Frontal cortex (tissue), 4 donors: Measurements from ENCODE around the gene DUSP16. TPM values are rescaled to one million over a fixed set of nuclear protein-coding genes. Genes with fewer than 3 reads are reported as not detected.
"Not testable (repeated sequence)": the region's sequence is repeated elsewhere in the genome, so short reads cannot be mapped to it uniquely, and the experiment has no call there.

Experiments
- DNase-seq, 2 donors: peaks; one replicate each; pipeline ENCODE4 v3.0.0; 2012; ENCODE audit warnings: low spot score in 2 of 2
- FAIRE-seq: peaks from 2 replicates; lab custom pipeline; 2012; peaks lifted over from hg19 to GRCh38; lab: Jason Lieb, UNC
- total RNA-seq: library from RNA; depleted of rRNA; stranded (reverse); fragments of >200 nt; gene quantifications from one replicate; pipeline ENCODE4 v1.2.3, GENCODE V29; 2014
- donor health status: control.
- donor health status: control.
- donor health status: control.

DUSP16 gene
- total RNA-seq, 1 donor from 2014 or later, result 9.8 TPM

DNA sequence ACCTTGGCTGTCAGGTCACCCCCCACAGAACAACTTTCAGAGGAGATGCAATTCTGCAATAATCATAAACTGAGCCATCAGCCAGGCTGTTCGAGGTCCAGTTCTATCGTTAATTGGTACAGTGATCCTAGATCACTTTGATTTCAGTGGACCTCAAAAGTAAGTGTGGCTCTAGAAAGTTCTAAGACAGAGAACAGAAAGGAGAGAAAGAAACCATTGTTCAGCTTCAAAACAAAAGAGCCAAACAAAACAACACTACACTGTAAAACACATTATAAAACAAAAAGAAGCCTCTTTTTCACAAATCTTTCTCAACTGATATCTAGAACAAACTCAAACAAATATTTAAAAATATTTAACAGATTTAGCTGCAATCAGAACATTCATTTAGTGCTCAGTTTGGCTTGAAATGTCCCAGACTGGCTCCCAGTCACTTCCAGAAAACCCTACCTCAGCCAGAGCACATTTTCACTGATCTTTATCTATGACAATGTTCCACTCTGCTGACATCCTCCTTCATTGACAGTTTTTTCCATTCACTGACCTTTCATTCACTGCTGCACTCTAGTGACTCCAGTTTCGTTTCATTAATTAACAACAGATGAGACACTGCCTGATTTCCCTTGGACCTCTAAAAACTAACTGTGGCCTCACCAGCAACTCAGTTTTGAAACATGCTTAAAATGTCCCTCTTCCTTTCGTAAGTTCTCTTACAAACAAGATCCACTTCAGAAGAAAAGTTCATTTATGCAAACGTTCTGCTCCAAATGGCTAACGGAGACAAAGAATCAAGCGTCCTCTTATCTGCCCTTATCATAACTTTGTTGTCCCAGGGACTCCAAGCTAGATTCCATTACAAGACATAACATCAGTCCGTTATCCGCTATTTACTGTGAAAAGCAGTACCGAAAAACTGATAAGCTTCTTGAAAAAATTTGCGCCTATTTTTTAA lies 56.8 kb downstream of the DUSP16 start:
- DNase-seq (peak in 1 of 2 donors; percentile 18), FAIRE-seq (peak; percentile 60)

GRCh38 chr12:12503384-12504078 lies 59.1 kb downstream of the DUSP16 start:
- FAIRE-seq, result no peak
- no peak for DNase-seq

DNA sequence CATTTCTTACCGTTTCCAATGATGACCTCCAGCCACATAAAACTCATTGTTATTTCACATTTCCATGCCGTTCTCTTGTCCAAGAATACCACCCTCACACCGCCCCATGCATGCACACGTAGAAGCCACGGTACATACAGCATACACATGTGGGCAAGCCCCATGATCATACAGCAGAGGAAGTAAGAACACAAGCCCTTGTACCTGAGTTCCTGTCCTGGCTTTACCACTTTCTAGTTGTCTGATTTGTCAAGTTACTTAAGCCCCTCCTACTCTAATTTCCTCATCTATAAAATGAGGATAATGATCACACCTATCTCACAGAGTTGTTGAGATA lies 59.9 kb downstream of the DUSP16 start:
- DNase-seq, result no peak
- FAIRE-seq, result no peak

DNA sequence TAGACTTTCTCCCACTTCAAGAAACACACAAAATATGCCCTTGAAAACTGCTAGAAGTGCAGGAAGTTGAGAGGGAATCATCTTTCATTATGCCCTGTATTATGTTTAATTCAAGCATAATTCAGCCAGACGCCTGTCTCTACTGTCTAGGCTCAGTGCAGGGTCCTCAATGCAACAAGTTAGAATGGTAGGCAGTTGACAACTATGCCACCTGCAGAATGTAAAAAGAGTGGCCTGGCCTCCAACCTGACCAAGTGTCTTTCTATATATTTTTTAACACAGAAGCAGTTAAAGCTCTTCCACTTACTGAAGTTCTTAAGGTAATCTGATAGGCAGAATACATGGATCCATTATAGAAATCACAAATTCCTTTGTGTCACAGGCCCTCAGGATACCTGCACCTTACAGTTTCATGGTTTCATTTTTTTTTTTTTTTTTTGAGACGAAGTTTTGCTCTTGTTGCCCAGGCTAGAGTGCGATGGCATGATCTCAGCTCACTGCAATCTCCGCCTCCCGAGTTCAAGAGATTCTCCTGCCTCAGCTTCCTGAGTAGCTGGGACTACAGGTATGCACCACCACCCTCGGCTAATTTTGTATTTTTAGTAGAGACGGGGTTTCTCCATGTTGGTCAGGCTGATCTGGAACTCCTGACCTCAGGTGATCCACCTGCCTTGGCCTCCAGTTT lies 60.4 kb downstream of the DUSP16 start:
- not testable (repeated sequence) for FAIRE-seq, DNase-seq

GRCh38 chr12:12501121-12501520 lies 61.5 kb downstream of the DUSP16 start:
- no peak for FAIRE-seq
- no peak for DNase-seq

GRCh38 chr12:12499909-12500604 lies 62.6 kb downstream of the DUSP16 start:
- DNase-seq (no peak), FAIRE-seq (no peak)

DNA sequence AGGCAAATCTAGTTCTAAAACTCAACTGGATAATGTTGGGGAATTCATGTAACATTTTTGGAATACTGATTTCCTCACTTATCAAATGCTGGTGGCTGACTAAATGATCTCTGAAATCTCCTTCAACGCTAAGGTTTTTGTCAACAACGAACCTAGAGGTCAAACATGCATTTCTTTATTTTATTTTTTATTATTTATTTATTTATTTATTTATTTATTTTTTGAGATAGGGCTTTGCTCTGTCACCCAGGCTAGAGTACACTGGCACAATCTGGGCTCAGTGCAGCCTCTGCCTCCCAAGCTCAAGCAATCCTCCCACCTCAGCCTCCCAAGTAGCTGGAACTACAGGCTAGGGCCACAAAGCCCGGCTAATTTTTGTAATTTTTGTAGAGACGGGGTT lies 64.5 kb downstream of the DUSP16 start:
- DNase-seq (no peak), FAIRE-seq (no peak)

DNA sequence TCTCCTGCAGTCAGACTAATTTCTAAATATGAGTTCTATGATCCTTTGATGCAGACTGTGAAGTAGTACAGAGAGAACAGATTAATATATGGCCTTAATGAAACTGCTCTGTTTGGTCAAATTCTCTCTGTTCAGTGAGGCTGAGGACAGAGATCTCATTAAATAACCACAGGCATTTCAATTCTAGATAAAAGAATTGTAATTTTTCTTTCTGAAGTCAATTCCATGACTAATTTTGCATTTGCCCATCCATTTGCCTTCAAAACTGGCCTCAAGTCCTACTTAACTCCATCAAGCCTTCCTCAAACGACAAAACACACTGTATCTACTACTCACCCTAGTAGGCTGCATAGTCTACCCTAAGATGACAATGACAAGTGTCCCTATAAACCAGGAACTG lies 67.1 kb downstream of the DUSP16 start:
- no peak for FAIRE-seq
- DNase-seq, result no peak

DNA sequence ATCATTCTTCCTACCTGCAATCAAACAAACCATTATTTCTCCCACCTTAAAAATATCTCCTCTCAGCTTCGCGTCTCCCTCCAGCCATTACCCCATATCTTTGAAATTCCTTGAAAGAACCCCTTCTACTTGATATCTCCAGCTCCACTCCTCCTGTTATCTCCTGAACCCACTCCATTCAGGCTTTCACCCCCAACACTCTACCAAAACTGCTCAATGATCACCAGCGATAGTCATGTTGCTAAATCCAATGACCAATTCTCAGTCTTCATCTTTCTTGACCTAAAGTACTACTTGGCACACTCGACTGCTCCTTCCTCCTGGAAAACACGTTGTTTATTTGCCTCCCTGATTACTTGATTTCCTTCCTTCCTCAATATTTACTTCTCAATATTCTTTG lies 70.1 kb downstream of the DUSP16 start:
- FAIRE-seq, result no peak
- DNase-seq, result no peak

GRCh38 chr12:12491606-12492005 lies 71.1 kb downstream of the DUSP16 start:
- DNase-seq, result no peak
- no peak for FAIRE-seq

- FAIRE-seq, result no peak
- DNase-seq, result no peak
Measured at GRCh38 chr12:12488823-12489550, 73.7 kb downstream of the DUSP16 start.

- FAIRE-seq, result no peak
Measured at GRCh38 chr12:12488296-12488695, 74.4 kb downstream of the DUSP16 start.

DNA sequence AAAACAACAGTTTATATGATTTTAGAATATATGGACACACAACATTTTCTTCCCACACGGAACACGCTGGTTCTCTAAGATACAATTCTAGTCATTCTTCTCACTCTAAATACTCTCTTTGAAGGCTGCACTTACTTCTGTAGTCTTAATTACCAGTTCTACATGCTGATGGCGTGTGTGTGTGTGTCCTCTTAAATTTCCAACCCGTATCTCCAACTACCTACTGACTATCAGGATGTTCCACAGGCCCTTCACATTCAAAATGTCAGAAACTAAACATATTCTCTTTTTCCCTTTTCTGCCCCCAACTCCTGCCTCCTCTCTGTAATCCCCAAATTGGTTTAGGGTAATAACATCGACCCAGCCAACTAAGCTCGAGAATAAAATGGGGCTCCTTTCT lies 75.2 kb downstream of the DUSP16 start:
- DNase-seq, result no peak
- FAIRE-seq, result no peak

More at GRCh38 chr12:12488296-12488695, 74.4 kb downstream of the DUSP16 start:
- no peak for DNase-seq

DNA sequence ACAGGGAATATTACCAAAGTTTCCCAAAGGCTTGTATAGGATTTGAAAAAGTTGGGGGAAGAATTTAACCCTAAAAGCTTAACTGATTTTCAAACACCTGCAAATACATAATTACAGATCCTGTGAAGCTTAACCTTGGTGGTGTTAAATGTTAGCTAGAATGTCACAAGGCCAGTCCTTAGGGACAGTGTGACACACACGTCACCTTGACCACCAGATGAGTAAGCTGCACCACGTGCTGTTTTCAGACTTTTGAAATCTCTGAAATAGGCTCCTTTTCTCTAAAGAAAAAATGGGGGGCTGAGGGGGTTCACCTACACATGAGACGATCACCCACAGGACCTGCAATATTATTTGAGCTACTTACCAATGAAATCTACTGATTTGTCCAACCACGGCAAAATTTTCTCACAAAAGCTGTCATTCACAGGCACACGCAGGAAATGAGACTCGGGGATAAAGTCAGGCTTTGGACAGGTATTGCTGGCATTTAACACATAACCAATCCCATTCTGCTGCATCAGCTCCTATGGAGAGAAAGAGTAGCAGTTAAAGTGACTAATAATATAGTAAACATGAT lies 75.9 kb downstream of the DUSP16 start:
- FAIRE-seq, result no peak

GRCh38 chr12:12483438-12483837 lies 79.2 kb downstream of the DUSP16 start:
- no peak for FAIRE-seq
- no peak for DNase-seq

More for the DNA sequence above, 75.9 kb downstream of the DUSP16 start:
- DNase-seq, result no peak

DNA sequence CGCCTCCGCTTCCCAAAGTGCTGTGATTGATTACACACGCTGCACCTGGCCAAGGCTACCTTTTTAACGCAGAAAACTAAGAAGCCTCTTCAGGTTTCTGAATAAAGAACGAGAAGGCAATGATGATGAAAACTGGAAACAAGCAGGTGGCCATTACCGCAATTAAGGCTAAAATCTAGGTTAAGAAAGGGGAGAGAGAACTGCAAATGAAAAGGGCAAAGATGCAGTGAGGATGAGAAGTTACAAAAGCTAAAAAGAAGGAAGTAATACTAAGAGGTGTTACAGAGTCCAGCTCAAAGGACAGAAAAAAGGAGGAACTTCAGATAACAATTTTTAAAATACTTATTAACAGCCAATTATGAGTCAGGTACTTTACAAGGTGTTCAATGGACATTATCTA lies 79.7 kb downstream of the DUSP16 start:
- no peak for FAIRE-seq
- no peak for DNase-seq

DNA sequence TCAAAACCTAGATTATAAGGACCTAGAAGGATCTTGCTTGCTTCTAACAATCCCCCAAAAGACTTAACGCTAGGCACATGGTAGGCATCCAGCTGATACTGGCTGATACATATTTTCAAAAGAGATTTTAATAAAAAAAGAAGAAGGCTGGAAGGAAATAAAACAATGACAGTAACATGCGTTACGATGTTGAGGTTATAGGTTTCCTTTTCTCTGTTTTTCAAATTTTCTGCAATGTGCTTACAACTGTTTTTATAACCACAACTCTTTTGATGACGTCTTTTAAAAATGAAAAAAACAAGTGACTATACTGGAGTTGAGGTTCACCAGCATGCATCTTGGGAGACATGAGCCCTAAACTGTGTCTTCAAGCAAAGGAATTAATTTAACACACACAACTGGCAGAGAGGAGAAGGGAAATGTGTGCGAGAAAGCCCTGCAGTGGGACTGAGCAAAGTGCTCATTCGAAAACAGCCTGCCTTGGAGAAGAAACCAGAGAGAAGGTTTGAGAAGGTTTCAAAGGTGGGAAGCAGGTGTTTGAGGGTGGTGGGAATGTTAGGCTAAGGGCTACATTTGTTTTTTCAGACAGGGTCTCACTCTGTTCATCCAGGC lies 80.4 kb downstream of the DUSP16 start:
- FAIRE-seq, result no peak
- DNase-seq, result no peak

GRCh38 chr12:12481631-12482030 lies 81.0 kb downstream of the DUSP16 start:
- FAIRE-seq, result no peak
- no peak for DNase-seq

DNA sequence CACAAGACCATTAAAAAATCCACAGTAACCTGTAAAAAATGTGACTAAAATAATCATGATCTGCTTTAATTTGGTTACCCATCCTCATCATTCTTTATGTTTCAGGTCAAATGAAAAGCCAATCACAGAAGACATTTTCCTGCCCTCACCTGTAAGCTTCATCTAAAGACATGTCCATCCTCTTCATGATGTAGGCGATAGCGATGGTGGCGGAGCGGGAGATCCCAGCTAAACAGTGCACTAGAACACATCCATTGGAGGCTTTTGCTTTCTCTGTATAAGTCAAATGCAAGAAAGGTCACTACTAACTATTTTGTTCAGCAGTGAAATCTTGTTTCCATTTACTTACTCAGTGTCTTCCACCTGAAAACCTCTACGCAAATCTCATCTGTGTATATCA lies 82.6 kb downstream of the DUSP16 start:
- FAIRE-seq (no peak), DNase-seq (no peak)
